IPS-15b (cell line): ENCODE data around the gene DIDO1.

Source experiments
- H3K27me3 ChIP-seq: one replicate; pipeline ENCODE4 v1.6.1; 2013; ENCODE audit warnings: low read length; ENCODE audit not compliant: control insufficient read depth, insufficient read depth
- H3K36me3 ChIP-seq: one replicate; pipeline ENCODE4 v1.6.1; 2013; ENCODE audit warnings: low read length; ENCODE audit not compliant: control insufficient read depth, insufficient read depth
- H3K4me1 ChIP-seq: one replicate; pipeline ENCODE4 v1.6.1; 2013; ENCODE audit warnings: mild to moderate bottlenecking, low read length; ENCODE audit not compliant: control insufficient read depth, insufficient read depth
- H3K4me3 ChIP-seq: one replicate; pipeline ENCODE4 v1.5.1; 2013; ENCODE audit warnings: low read depth, low read length
- H3K9ac ChIP-seq: one replicate; pipeline ENCODE4 v1.6.1; 2013; ENCODE audit warnings: low read depth, mild to moderate bottlenecking, low read length
- H3K9me3 ChIP-seq: one replicate; pipeline ENCODE4 v1.6.1; 2013; ENCODE audit warnings: mild to moderate bottlenecking, low read length; ENCODE audit not compliant: control insufficient read depth, insufficient read depth

Gene DIDO1

GRCh38 chr20:62889871-62890270, 36.4 kb downstream of the DIDO1 start:
- H3K4me1 ChIP-seq = peaks cover 4% of the 10 kb centered on the region
- peaks cover 68% of the 10 kb centered on the region for H3K36me3 ChIP-seq

GRCh38 chr20:62889411-62889810, 36.9 kb downstream of the DIDO1 start:
- Histone ChIP-seq H3K36me3 (peaks cover 63% of the 10 kb centered on the region), H3K9me3 (no peaks in the 10 kb centered on the region), H3K27me3 (no peaks in the 10 kb centered on the region), H3K4me3 (no peak overlapping the region), H3K9ac (no peak overlapping the region), H3K4me1 (peaks cover 8% of the 10 kb centered on the region)

More at GRCh38 chr20:62889871-62890270, 36.4 kb downstream of the DIDO1 start:
- Histone ChIP-seq H3K9me3 (no peaks in the 10 kb centered on the region), H3K27me3 (no peaks in the 10 kb centered on the region), H3K9ac (no peak overlapping the region), H3K4me3 (no peak overlapping the region)

DNA sequence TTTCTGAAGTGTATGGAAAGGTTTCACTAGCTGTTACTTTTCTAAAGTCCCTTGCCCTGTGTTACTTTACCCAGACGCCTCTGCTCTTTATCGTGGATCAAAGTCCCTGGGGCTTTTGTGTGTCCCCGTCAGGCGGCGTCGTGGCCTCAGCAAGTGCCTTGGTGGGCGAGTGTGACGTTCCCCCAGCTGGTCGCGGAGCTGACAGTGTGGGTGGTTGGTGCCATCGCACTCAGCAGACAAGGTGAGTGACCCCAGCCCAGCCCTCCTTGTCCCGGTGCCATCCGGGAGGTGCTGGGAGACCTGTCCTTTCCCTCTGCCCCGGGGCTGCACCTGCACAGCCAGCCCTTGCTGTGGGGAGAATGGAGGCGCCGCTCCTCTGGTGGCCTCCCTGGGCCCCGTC, 37.4 kb downstream of the DIDO1 start:
- H3K27me3 ChIP-seq = no peaks in the 10 kb centered on the region
- H3K9ac ChIP-seq = no peak overlapping the region
- peaks cover 58% of the 10 kb centered on the region for H3K36me3 ChIP-seq
- peaks cover 10% of the 10 kb centered on the region for H3K4me1 ChIP-seq
- no peak overlapping the region for H3K4me3 ChIP-seq
- H3K9me3 ChIP-seq = no peaks in the 10 kb centered on the region

DNA sequence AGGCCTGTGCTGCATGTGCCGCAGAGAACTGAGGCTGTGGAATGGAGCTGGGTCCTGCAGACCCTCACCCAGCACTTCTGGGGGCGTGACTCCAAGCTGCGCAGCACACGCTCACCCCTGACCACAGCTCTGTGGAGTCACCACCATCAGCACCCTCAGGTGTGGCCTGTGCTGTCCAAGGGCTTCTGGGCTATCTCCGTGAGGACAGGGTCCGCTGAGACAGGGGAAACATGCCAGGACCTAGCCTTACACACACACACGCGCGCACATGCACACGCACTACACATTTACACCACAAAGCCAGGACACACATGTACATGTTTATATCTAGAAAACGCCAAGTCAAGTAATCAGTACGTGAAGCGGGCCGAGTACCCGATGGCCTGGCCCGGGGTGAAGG, 37.9 kb downstream of the DIDO1 start:
- Histone ChIP-seq H3K9ac (no peak overlapping the region), H3K27me3 (no peaks in the 10 kb centered on the region), H3K4me3 (no peak overlapping the region), H3K36me3 (peaks cover 57% of the 10 kb centered on the region), H3K4me1 (peaks cover 10% of the 10 kb centered on the region), H3K9me3 (no peaks in the 10 kb centered on the region)

- H3K36me3 ChIP-seq = peaks cover 56% of the 10 kb centered on the region
- H3K9ac ChIP-seq = no peak overlapping the region
- no peaks in the 10 kb centered on the region for H3K9me3 ChIP-seq
- H3K27me3 ChIP-seq = no peaks in the 10 kb centered on the region
- H3K4me3 ChIP-seq = no peak overlapping the region
- H3K4me1 ChIP-seq = peaks cover 10% of the 10 kb centered on the region
Observed at GRCh38 chr20:62887860-62888239, 38.5 kb downstream of the DIDO1 start.

DNA sequence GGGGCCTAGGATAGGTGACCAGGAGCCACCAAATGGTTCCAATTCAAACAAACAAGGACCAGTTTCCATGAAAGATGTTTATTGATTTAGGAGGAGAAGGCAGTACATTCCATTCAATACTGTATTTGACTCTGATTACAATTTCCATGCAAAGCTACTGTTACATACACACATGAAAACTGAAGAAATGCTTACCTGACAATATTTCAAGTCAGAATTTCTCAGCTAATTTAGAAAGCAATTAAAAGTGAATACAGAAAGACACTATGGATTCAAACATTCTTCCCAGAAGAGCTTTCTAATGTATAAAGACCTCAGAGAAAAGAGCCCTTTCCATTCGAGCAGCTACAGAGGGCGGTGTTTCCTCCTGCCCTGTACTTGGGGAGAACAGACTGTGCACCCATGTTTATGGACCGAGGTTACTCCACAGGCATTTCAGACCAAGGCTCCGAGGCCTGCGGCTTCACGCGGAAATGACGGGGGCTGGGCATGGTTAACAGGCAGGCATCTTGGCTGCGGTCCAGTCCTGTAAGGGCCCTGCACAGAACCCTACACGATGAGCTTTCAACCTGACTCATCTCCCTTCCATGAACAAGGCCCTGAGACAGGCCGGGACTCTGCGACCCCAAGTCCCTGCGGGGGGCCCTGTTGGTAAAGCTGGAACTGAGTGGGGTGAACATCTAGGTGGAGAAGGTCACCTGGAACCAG, 39.0 kb downstream of the DIDO1 start:
- Histone ChIP-seq H3K27me3 (no peaks in the 10 kb centered on the region), H3K4me1 (peaks cover 10% of the 10 kb centered on the region), H3K9ac (no peak overlapping the region), H3K36me3 (peaks cover 51% of the 10 kb centered on the region), H3K9me3 (no peaks in the 10 kb centered on the region), H3K4me3 (no peak overlapping the region)

GRCh38 chr20:62886709-62887058, 39.6 kb downstream of the DIDO1 start:
- peaks cover 45% of the 10 kb centered on the region for H3K36me3 ChIP-seq
- H3K4me3 ChIP-seq = no peak overlapping the region
- no peak overlapping the region for H3K9ac ChIP-seq
- no peaks in the 10 kb centered on the region for H3K27me3 ChIP-seq
- H3K9me3 ChIP-seq = no peaks in the 10 kb centered on the region
- peaks cover 10% of the 10 kb centered on the region for H3K4me1 ChIP-seq

GRCh38 chr20:62885896-62886708, 40.2 kb downstream of the DIDO1 start:
- no peaks in the 10 kb centered on the region for H3K27me3 ChIP-seq
- H3K4me1 ChIP-seq = peaks cover 10% of the 10 kb centered on the region
- peaks cover 44% of the 10 kb centered on the region for H3K36me3 ChIP-seq
- H3K9me3 ChIP-seq = no peaks in the 10 kb centered on the region
- H3K4me3 ChIP-seq = no peak overlapping the region
- H3K9ac ChIP-seq = no peak overlapping the region

GRCh38 chr20:62885046-62885895, 41.0 kb downstream of the DIDO1 start:
- peaks cover 37% of the 10 kb centered on the region for H3K36me3 ChIP-seq
- H3K9me3 ChIP-seq = no peaks in the 10 kb centered on the region
- H3K27me3 ChIP-seq = no peaks in the 10 kb centered on the region
- H3K9ac ChIP-seq = no peak overlapping the region
- no peak overlapping the region for H3K4me3 ChIP-seq
- peaks cover 10% of the 10 kb centered on the region for H3K4me1 ChIP-seq

DNA sequence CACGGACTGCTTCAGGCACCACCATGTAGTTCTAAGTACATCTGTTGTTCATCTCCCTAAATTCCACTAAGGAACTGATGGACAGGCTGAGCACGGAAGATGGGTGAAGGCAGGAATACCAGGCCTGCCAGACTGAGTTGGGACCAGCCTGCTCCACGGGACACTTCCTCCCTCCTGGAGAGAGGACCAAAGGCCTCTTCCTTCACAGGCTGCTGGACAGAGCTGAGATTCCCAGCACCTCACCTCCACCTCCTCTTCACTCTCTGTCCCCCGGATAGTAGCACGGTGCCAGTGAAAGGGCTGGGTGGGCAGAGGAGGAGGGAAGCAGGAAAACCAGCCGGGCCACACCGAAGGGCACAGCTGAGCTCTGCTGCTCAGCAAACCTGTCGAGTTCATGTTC, 41.7 kb downstream of the DIDO1 start:
- Histone ChIP-seq H3K36me3 (peaks cover 31% of the 10 kb centered on the region), H3K9me3 (no peaks in the 10 kb centered on the region), H3K4me3 (no peak overlapping the region), H3K9ac (no peak overlapping the region), H3K27me3 (no peaks in the 10 kb centered on the region), H3K4me1 (peaks cover 10% of the 10 kb centered on the region)

GRCh38 chr20:62882426-62882825, 43.9 kb downstream of the DIDO1 start:
- Histone ChIP-seq H3K36me3 (peaks cover 13% of the 10 kb centered on the region), H3K4me3 (no peak overlapping the region), H3K9ac (no peak overlapping the region), H3K9me3 (no peaks in the 10 kb centered on the region), H3K4me1 (peaks cover 10% of the 10 kb centered on the region), H3K27me3 (no peaks in the 10 kb centered on the region)
